GM19467 (cell line): Measurements from ENCODE around the gene UBA1.

ENCODE experiments used
- ATAC-seq: cut with Tn5 transposase; IDR thresholded peaks from one replicate; pipeline ENCODE4 v1.9.1; 2021; ENCODE audit warnings: mild to moderate bottlenecking, moderate library complexity; ENCODE audit not compliant: unreplicated experiment

UBA1 gene

DNA sequence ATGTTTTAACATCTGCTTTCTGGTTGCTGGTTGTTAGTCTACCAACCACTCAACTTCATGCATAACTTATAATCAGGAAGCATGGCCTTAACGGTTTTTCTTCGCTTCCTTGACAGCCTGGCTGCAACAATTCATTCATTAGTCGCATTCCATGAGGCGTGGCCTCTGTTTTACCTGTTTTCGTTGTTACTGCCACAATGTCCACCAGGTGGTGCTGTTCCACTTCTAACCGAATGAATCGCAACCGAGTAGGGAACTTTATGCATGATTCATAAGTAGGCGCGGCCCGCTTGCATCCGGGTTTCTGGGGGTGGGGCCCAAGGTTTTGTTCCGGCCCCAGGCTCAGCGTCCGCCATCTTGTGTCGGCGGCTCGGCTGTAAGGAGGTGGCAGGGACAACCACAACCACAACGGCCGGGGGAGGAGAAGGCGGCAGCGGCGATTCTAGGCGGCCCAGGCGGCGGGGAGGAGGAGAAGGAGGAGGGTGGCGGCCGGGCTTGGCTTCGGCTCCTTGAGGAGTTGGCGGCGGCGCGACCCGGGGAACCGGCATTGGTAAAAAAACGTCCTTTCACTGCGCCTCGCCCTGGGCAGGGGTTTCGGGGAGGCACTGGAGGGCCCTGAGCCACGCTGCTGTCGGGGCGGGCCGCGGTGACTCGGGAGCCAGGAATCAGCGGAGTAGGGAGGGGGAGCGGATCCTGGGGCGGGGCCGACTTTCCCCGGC is at the start of gene UBA1:
UBA1 (plus strand) TSS at position 355 of the 719 bp plus-strand sequence. CDS start 4,974 bp downstream, outside the sequence.
- peak; percentile 70 for ATAC-seq

DNA sequence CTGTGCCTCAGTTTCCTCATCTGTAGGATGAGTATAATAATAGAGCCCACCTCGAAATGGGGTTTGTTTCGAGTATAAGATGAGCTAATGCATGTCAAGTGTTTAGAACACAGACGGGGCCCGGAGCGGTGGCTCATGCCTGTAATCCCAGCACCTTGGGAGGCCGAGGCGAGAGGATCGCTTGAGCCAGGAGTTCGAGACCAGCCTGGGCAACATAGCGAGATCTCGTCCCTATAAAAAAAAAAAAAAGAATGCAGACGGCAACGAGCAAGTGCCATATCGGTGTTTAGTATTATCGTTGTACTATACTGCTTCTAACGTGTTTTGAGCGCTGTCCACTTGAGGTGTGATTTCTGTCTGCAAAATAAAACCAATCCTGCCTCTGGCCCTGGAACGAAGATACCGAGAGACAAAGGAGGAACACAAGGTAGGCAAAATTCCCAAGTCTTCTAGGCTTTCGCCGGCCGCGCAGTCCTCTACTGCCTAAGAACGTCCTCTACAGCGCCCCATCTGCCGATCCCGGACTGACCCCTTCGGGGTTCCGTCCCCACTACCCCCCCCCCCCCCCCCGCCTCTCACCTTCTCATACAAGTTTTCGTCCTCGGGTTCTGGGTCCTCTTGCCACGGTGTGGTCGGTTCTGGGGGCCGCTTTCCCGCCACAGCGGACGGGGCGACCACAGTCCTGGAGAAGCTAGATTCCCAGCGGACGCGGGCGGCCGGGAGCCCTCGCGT is 49.6 kb upstream of the UBA1 start:
- no peak for ATAC-seq

GRCh38 chrX:47144626-47145394 is 48.8 kb upstream of the UBA1 start, which contains the start of the genes NDUFB11 and RBM10:
NDUFB11 (minus strand) TSS chrX:47144702; CDS start chrX:47144679, 23 bp downstream.
RBM10 (plus strand) TSS chrX:47145221; CDS start chrX:47147482, 2,261 bp downstream.
- peak; percentile 88 for ATAC-seq

DNA sequence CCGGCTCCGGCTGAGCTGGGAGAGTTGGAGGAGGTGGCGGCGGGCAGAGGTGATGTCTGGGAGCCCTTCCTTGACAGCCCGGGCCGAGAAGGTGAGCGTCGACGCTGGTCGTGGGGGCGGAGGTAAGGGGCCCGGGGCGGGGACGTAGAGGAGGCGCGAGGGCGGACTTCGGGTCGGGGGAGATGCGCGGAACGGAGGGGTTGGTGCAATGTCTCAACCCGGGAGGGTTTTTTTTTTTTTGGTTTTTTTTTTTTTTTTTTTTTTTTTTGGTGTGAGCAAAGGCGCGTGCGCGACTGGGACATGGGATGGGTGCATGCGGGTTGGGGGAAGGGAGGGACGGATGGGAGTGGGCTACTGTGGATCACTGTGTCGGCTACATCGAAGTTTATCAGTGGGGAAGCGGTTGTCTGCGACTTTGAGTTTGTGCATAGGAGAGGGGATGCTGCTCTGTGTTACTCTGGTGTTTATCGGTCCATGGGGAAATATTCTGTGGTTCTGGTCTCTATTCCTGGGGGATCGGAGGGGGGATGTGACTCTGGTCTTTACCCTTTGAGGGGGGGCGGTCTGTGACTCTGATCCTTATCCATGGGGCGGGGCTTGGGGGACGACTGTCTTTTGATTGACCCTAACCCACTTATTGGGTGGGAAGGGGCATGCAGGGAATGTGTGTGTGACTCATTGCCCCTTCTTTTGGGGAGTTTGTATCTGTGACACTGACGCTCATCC is 48.1 kb upstream of the UBA1 start:
- no peak for ATAC-seq

- no peak for ATAC-seq
Measured at GRCh38 chrX:47146121-47146935, 47.3 kb upstream of the UBA1 start.

DNA sequence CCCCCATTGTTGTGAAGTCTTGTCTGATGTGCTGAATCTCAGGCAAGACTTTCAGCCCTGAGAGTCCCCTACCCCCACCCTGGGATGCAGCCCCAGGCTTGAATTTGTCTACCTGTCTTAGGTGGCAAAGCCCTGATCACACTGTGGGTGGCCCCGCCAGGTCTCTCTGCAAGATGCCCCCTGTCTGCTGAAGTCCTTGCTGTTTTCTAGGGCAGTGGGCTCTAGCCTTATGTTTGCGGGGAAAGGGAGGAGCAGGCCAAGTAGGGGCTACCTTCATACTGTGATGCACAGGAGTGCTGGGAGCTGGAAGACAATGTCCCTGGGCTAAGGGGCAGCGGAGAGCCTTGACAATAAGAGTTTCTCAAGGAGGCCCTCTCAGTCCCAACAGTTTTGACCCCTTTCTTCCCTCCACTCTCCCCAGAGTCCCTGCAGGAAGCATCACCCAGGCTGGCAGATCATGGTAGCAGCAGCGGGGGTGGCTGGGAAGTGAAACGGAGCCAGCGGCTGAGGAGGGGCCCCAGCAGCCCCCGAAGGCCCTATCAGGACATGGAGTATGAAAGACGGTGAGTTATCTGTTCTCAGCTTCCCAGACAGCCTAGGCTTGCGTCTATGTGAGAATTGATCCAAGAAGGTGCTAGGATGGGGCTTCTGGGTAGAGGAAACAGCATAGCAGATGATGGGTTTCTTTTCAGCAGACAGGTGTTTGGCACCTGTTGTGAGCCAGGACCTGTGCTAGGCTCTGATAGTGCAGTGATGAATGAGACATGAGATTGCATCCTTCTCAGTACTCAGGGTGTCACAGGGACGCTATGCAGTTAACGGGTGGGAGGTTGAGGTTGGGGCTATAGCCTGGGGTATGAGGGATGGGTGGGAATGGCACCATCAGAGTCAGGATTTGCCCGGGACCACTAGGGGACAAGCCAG is 46.4 kb upstream of the UBA1 start:
- no peak for ATAC-seq

GRCh38 chrX:47148946-47149345 is 44.7 kb upstream of the UBA1 start:
- ATAC-seq, result no peak

DNA sequence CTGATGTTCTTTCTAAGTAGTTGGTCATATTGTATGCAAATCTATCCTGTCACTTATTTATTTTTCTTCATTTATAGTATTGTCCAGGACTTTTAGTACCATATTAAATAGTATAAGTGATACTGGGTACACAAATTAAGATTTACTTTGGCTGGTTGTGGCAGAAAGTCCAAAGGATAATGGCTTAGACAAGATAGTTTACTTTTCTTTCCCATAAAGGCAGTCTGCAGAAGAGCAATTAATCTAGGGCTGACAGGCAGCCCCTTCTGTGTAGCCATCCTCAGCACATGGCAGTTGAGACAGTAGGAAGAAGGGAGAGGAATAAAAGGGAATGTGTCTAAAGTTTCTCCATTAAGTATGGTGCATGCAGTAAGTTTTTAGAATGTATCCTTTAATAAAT is 42.2 kb upstream of the UBA1 start:
- no peak for ATAC-seq

GRCh38 chrX:47156611-47157520 is 36.8 kb upstream of the UBA1 start:
- no peak for ATAC-seq

DNA sequence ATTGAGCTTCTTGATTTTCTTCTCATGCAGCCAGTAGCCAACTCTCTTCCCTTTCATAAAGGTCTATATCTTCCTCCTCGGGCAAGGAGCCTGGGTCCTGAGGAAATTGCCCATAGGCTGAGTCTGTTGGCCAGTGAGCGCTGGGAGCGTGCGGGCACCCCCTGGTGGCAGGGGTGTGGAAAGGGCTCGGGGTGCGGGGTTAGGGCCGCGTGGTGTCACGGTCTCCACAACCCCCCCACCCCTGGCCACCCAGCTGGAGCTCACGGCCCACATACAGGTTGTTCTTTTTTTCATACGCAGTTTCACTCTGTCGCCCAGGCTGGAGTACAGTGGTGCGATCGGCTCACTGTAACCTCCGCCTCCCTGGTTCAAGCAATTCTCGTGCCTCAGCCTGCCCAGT is 35.5 kb upstream of the UBA1 start:
- no peak for ATAC-seq

GRCh38 chrX:47158781-47159180 is 34.8 kb upstream of the UBA1 start:
- no peak for ATAC-seq

- ATAC-seq, result no peak
Measured at GRCh38 chrX:47160781-47161180, 32.8 kb upstream of the UBA1 start.

- ATAC-seq, result no peak
Measured at GRCh38 chrX:47162927-47163583, 30.6 kb upstream of the UBA1 start.

DNA sequence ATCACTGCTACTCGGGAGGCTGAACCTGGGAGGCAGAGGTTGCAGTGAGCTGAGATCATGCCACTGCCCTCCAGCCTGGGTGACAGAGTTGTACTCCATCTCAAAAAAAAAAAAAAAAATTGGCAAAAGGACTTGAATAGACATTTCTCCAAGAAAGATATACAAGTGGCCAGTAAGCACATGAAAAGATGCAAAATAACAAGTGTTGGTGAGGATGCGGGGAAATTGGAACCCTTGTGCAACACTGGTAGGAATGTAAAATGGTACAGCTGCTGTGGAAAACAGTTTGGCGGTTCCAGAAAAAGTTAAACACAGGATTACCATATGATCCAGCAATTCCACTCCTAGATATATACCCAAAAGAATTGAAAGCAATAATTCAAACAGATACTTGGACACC is 29.2 kb upstream of the UBA1 start:
- ATAC-seq, result no peak

- no peak for ATAC-seq
Measured at GRCh38 chrX:47166126-47166525, 27.5 kb upstream of the UBA1 start.

DNA sequence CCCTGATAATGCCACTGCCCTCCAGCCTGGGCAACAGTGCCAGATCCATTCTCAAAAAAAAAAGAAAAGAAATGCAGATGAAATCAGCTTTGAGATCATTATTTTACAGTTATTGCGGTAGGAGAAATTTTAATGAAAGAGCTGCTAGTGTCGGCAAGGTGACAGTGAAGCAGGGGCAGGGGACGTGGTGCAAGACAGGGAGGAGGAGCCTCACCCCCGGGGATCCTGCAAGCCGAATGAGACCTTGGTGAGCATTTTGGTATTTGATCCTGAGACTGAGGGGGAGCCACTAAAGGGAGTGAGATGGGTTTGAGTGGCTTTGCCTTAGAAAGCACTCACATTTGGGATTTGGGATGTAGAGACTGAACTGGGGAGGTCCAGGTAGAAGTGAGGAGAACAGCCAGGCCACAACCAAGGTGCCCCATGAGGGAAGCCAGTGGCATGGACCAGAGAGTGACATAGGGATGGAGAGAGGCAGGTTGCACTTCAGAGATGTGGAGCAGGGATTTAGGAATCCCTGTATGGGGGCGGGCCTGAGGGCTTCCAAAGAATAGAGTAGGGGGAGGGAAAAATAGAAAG is 25.0 kb upstream of the UBA1 start:
- ATAC-seq, result no peak

DNA sequence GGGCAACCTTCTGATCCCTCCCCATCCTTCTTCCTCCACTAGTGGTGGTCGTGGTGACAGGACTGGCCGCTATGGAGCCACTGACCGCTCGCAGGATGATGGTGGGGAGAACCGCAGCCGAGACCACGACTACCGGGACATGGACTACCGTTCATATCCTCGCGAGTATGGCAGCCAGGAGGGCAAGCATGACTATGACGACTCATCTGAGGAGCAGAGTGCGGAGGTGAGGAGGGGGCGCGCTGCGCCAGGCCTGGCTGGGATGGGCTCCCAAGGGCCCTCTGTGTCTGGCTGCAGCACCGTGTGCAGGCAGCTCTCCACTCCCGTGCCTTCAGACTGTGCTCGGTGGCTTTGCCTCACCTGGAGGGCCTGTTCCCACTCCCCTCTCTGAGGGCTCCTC is 24.4 kb upstream of the UBA1 start:
- ATAC-seq, result no peak
